Measurements from ENCODE around the gene ADGRV1. TPM values are rescaled to one million over a fixed set of nuclear protein-coding genes. Genes with fewer than 3 reads are reported as not detected.

Gene ADGRV1
- total and polyA plus RNA-seq, 9 of the 15 experiments (the other 6 are each of a cell fraction or from before 2014, with no cell fraction given) = 21.7 to 156 (median 58.2) TPM

DNA sequence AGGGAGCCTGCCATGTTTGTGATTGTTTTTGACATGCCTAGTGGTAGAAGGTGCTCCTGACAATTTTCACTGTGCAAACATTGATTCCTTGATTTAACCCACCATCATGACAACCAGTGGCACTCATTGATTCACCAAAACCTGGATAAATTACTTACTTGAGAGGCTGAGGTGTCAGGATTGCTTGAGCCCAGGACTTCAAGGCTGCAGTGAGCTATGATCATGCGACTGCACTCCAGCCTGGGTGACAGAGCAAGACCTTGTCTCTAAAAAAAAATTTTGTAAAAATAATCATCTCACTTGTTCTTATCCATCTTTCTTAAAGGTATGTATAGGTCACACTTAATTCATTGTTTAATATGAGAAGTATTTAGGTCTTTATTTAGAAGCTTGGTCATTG lies 423.2 kb downstream of the ADGRV1 start:
- DNase-seq (ENCODE audit: extremely low read depth in 1 of 4, low spot score in 3 of 4) = no peak
- H3K27ac ChIP-seq (ENCODE audit: extremely low read depth, low read depth, low read length) = no peak overlapping the region
- peaks cover 7% of the 10 kb centered on the region; the same call in 2 of the 3 replicates for H3K36me3 ChIP-seq (ENCODE audit: control insufficient read depth, insufficient read depth, low read length)
- no peaks in the 10 kb centered on the region for H4K20me1 ChIP-seq (replicated peaks; ENCODE audit: control insufficient read depth, insufficient read depth, low read length)
- ChIA-PET POLR2A (interaction anchor here (1.1 kb wide), 1 partner anchor 10 kb away, joined by 3 read pairs; no protein-coding TSS in a partner anchor), CTCF (ENCODE audit: low intra/inter-chr PET ratio) (no interaction called here)
- H2AFZ ChIP-seq (ENCODE audit: low read depth, low read length) = no peak overlapping the region
- H3K9me1 ChIP-seq (ENCODE audit: control insufficient read depth, insufficient read depth, low read length) = no peaks in the 10 kb centered on the region
- in situ Hi-C loops (cut with MboI) = no loop called here
- BruUV-seq (replicated peaks) = no TSS peak
- no peak overlapping the region for H3K4me3 ChIP-seq
- no peaks in the 10 kb centered on the region for H3K79me2 ChIP-seq (ENCODE audit: control insufficient read depth, insufficient read depth, low read length)
- intact Hi-C loops (cut with micrococcal nuclease) = no loop called here
- no peaks in the 10 kb centered on the region for H3K9me3 ChIP-seq (replicated peaks; ENCODE audit: control insufficient read depth, insufficient read depth, low read depth, low read length)
- no peaks in the 10 kb centered on the region for H3K27me3 ChIP-seq (ENCODE audit: control insufficient read depth in 2 of 2, insufficient read depth in 2 of 2, low read length in 2 of 2)
- FAIRE-seq = no peak
- H3K4me2 ChIP-seq (ENCODE audit: insufficient read depth, low read length) = no peak overlapping the region
- ATAC-seq = no peak
- H3K4me1 ChIP-seq (replicated peaks in 1 of 2; ENCODE audit: control insufficient read depth in 2 of 2, insufficient read depth in 2 of 2, low read length in 2 of 2) = peaks cover 5 to 10% of the 10 kb centered on the region in 2 experiments; a peak in 3 of 5 replicates
- no peak overlapping the region for H3K9ac ChIP-seq (ENCODE audit: insufficient read depth in 1 of 2, low read depth in 2 of 2, low read length in 2 of 2)
- 80% methylated on average over 1 of the region's 1 CpG for WGBS (ENCODE audit: insufficient coverage, low coverage, missing lambda C conversion rate)
- TF ChIP-seq ETV6 (IDR thresholded peaks at IDR 0.05; ENCODE audit: borderline replicate concordance in 1 of 2, low read depth in 2 of 2, low read length in 1 of 2) = no peak
- no peak for TF ChIP-seq ETV6 (CRISPR knock-in tag; IDR thresholded peaks at IDR 0.05; ENCODE audit: borderline replicate concordance)
- TF ChIP-seq CBX1 (IDR thresholded peaks at IDR 0.05; ENCODE audit: low read depth) = no peak
- TF ChIP-seq BRD4 (IDR thresholded peaks at IDR 0.05) = no peak
- TF ChIP-seq, protein P1, sequence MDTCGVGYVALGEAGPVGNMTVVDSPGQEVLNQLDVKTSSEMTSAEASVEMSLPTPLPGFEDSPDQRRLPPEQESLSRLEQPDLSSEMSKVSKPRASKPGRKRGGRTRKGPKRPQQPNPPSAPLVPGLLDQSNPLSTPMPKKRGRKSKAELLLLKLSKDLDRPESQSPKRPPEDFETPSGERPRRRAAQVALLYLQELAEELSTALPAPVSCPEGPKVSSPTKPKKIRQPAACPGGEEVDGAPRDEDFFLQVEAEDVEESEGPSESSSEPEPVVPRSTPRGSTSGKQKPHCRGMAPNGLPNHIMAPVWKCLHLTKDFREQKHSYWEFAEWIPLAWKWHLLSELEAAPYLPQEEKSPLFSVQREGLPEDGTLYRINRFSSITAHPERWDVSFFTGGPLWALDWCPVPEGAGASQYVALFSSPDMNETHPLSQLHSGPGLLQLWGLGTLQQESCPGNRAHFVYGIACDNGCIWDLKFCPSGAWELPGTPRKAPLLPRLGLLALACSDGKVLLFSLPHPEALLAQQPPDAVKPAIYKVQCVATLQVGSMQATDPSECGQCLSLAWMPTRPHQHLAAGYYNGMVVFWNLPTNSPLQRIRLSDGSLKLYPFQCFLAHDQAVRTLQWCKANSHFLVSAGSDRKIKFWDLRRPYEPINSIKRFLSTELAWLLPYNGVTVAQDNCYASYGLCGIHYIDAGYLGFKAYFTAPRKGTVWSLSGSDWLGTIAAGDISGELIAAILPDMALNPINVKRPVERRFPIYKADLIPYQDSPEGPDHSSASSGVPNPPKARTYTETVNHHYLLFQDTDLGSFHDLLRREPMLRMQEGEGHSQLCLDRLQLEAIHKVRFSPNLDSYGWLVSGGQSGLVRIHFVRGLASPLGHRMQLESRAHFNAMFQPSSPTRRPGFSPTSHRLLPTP (IDR thresholded peaks at IDR 0.05; ENCODE audit: borderline replicate concordance, extremely low read depth, insufficient read length) = no peak
- TF ChIP-seq, protein P2, sequence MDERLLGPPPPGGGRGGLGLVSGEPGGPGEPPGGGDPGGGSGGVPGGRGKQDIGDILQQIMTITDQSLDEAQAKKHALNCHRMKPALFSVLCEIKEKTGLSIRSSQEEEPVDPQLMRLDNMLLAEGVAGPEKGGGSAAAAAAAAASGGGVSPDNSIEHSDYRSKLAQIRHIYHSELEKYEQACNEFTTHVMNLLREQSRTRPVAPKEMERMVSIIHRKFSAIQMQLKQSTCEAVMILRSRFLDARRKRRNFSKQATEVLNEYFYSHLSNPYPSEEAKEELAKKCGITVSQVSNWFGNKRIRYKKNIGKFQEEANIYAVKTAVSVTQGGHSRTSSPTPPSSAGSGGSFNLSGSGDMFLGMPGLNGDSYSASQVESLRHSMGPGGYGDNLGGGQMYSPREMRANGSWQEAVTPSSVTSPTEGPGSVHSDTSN (CRISPR knock-in tag; IDR thresholded peaks at IDR 0.05; ENCODE audit: low read depth) = no peak
- TF ChIP-seq, protein P2 (tag; conservative IDR thresholded peaks at IDR 0.05; ENCODE audit: low read depth) = no peak
- no peak for TF ChIP-seq CC2D1A (IDR thresholded peaks at IDR 0.05)
- TF ChIP-seq, protein P3, sequence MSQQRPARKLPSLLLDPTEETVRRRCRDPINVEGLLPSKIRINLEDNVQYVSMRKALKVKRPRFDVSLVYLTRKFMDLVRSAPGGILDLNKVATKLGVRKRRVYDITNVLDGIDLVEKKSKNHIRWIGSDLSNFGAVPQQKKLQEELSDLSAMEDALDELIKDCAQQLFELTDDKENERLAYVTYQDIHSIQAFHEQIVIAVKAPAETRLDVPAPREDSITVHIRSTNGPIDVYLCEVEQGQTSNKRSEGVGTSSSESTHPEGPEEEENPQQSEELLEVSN (IDR thresholded peaks at IDR 0.05; ENCODE audit: borderline replicate concordance in 1 of 2, extremely low read depth in 1 of 2, insufficient read depth in 1 of 2, insufficient read length in 1 of 2, low read depth in 1 of 2, low read length in 1 of 2, poor library complexity in 1 of 2, severe bottlenecking in 1 of 2) = no peak

Data from K562 (cell line).